ENCODE data around the gene DVL2. TPM values are rescaled to one million over a fixed set of nuclear protein-coding genes. Genes with fewer than 3 reads are reported as not detected.

Gene DVL2
- total RNA-seq, 1 experiment from 2014 or later, result 82.9 TPM

DNA sequence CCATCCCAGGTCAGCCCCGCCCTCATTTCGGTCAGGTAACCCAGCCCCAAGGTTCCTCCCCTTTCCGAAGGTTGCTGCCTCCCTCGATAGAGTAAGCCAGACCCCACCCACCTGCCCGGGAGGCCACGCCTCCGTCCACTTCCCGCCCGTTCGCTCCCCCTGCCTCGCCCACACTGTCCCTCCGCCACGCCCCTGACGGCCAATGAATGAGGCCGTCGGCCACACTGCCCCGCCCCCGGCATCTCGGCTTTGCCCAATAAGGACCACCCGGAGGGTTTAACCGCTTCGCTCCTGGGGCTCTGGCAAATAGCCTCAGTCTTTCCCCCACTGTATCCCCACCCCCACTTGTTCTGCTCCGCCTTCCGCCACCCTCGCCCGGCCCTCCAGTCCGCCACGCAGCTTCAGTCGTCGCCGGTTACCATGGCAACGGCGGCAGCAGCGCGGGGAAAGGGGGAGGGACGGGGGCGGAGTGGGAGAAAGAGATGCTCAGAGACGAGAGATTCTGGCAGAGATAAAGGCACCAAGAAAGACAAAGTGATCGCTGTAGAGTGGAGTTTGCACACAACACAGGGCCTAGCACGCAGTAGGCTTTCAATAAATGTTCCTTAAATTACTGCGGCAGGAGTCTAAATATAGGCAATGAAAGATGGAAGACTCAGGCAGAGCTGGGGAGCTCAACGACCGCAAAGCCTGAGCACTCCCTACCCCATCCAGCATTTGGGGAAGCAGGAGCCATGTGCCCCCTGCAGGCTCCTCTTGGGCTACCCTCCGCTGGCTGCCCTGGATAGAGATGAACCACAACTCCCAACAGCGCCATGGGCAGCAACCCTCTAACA, 19.8 kb downstream of the DVL2 start:
- H3K27ac Mint-ChIP-seq, result peak overlapping the region; percentile 96 to 100 (median 99)
- H3K56ac ChIP-seq (ENCODE audit: insufficient read length, low read depth, low read length), result no peak overlapping the region
- peak; percentile 100 for DNase-seq
- H2AFZ ChIP-seq (ENCODE audit: low read length), result no peak overlapping the region
- H3T11ph ChIP-seq (ENCODE audit: low read length), result no peak overlapping the region
- H4K91ac ChIP-seq (ENCODE audit: insufficient read length, low read depth, low read length), result no peak overlapping the region
- no peak overlapping the region for H2BK5ac ChIP-seq (ENCODE audit: insufficient read length, low read length)
- no peak overlapping the region for H4K5ac ChIP-seq (ENCODE audit: insufficient read length, low read depth, low read length)
- WGBS (ENCODE audit: extremely low coverage, insufficient read length, low lambda C conversion rate), result no CpG with 5 or more reads among the region's 45 CpGs
- H4K20me1 ChIP-seq (ENCODE audit: control insufficient read depth, insufficient read depth, insufficient read length), result no peaks in the 10 kb centered on the region
- no peak overlapping the region; the same call in 1 of the 2 replicates for H3K4ac ChIP-seq (ENCODE audit: low read depth, low read length)
- no peak overlapping the region for H3K9ac ChIP-seq (ENCODE audit: extremely low read depth, insufficient read length, low read length)
- H3K23ac ChIP-seq (ENCODE audit: insufficient read length, low read depth, low read length), result no peak overlapping the region
- no peak overlapping the region for H2BK15ac ChIP-seq (ENCODE audit: low read depth, low read length)
- H4K8ac ChIP-seq (replicated peaks; ENCODE audit: insufficient read length, low read depth, low read length), result no peak overlapping the region
- H3K9me3 Mint-ChIP-seq, result no peaks in the 10 kb centered on the region
- H3K14ac ChIP-seq (ENCODE audit: insufficient read depth, low read length), result peak overlapping the region; percentile 79; the same call in 1 of the 2 replicates
- peaks cover 64 to 73% of the 10 kb centered on the region in 2 experiments for H3K4me1 Mint-ChIP-seq
- TF ChIP-seq, protein P1, sequence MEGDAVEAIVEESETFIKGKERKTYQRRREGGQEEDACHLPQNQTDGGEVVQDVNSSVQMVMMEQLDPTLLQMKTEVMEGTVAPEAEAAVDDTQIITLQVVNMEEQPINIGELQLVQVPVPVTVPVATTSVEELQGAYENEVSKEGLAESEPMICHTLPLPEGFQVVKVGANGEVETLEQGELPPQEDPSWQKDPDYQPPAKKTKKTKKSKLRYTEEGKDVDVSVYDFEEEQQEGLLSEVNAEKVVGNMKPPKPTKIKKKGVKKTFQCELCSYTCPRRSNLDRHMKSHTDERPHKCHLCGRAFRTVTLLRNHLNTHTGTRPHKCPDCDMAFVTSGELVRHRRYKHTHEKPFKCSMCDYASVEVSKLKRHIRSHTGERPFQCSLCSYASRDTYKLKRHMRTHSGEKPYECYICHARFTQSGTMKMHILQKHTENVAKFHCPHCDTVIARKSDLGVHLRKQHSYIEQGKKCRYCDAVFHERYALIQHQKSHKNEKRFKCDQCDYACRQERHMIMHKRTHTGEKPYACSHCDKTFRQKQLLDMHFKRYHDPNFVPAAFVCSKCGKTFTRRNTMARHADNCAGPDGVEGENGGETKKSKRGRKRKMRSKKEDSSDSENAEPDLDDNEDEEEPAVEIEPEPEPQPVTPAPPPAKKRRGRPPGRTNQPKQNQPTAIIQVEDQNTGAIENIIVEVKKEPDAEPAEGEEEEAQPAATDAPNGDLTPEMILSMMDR (conservative IDR thresholded peaks at IDR 0.05), result peak; percentile 71
- peak overlapping the region; percentile 87 for H3K4me2 ChIP-seq (ENCODE audit: insufficient read depth, insufficient read length, low read length)
- H3K4me3 Mint-ChIP-seq, result peak overlapping the region; percentile 71 to 91
- H3K4me1 ChIP-seq (ENCODE audit: insufficient read depth, low read length), result peaks cover 3% of the 10 kb centered on the region; the same call in 1 of the 2 replicates
- H2BK12ac ChIP-seq (ENCODE audit: insufficient read length, low read depth, low read length), result no peak overlapping the region
- H3K27me3 ChIP-seq (ENCODE audit: insufficient read depth, low read length), result no peaks in the 10 kb centered on the region
- peaks cover 2% of the 10 kb centered on the region for H3K79me1 ChIP-seq (ENCODE audit: insufficient read depth, low read depth, low read length, poor library complexity, severe bottlenecking)
- no peaks in the 10 kb centered on the region; the same call in 1 of the 2 replicates for H3K27me3 Mint-ChIP-seq (ENCODE audit: low read depth)
- no peaks in the 10 kb centered on the region for H3K9me3 ChIP-seq (ENCODE audit: control insufficient read depth, low read depth, low read length)
- no peak overlapping the region for H3K27ac ChIP-seq (ENCODE audit: insufficient read length, low read depth, low read length)
- peaks cover 23% of the 10 kb centered on the region for H3K23me2 ChIP-seq (ENCODE audit: insufficient read length, low read depth, low read length, poor library complexity, severe bottlenecking)
- H3K79me2 ChIP-seq (ENCODE audit: insufficient read depth, low read length), result peaks cover 3% of the 10 kb centered on the region; the same call in 1 of the 2 replicates
- H2BK120ac ChIP-seq (ENCODE audit: low read depth, low read length, poor library complexity, severe bottlenecking), result no peak overlapping the region
- H2BK20ac ChIP-seq (ENCODE audit: low read depth, low read length, poor library complexity, severe bottlenecking), result no peak overlapping the region
- H3K18ac ChIP-seq (ENCODE audit: insufficient read length, low read depth, low read length), result peak overlapping the region; percentile 94
- H3K36me3 Mint-ChIP-seq (ENCODE audit: insufficient read depth in 1 of 3, low read depth in 3 of 3), result peaks cover 0 to 3% (median 0%) of the 10 kb centered on the region in 3 experiments; a peak in 3 of 7 replicates
- H2AK5ac ChIP-seq (ENCODE audit: insufficient read length, low read length), result no peak overlapping the region

All from H9 (cell line).